ENCODE data around the gene FOXO1.

DNA sequence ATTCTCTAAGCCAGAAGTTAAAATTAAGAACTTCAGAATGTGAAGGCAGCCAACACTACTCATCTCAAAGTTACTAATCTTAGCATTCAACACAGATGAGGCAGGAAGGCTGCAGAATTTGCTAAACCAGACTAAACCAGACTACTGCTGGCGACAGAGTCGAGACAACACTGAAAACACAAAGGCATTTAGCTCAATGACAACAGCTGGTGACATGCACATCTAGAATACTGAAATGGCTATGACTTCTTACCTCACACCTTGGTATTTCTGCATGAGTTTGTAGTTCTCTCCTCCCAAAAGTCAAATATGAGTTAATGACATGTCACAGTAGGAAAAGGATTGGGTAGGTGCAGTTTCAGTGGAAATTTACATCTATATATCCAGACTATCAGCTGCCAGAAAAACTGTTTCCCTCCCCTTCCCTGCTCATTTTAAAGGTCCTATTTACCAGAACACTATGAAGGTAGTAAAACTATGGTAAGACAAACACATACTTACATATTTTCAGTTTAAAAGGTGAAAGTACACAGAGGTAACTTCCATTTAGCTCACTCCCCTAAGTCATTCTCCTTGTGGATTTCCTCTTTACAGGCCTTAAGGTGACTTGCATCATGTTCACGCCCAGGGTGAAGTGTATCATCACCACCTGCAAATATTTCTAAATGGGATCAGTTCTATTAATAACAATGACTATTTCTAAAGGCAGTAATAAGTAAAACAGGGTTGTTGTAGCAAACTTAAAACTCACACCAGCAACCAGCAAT lies 21.4 kb downstream of the FOXO1 start:
- TF ChIP-seq CTCF (IDR thresholded peaks at IDR 0.05) = no peak
- TF ChIP-seq POLR2A (IDR thresholded peaks at IDR 0.05) = no peak
